Breast epithelium (tissue), 3 donors: ENCODE data around the gene CCDC9.

Source experiments
- POLR2A ChIP-seq: fragments of 450-650 bp; IDR thresholded peaks from one replicate; pipeline ENCODE4 v1.6.1; 2016; ENCODE audit warnings: antibody characterized with exemption, mild to moderate bottlenecking, moderate library complexity
- TF ChIP-seq, protein P1 (sequence below), 3 donors: fragments of 450-650 bp; IDR thresholded peaks; one replicate each; pipeline ENCODE4 v1.5.1; 2016 to 2017; ENCODE audit warnings: antibody characterized with exemption in 3 of 3, mild to moderate bottlenecking in 3 of 3, moderate library complexity in 3 of 3

- TF ChIP-seq, protein P1, sequence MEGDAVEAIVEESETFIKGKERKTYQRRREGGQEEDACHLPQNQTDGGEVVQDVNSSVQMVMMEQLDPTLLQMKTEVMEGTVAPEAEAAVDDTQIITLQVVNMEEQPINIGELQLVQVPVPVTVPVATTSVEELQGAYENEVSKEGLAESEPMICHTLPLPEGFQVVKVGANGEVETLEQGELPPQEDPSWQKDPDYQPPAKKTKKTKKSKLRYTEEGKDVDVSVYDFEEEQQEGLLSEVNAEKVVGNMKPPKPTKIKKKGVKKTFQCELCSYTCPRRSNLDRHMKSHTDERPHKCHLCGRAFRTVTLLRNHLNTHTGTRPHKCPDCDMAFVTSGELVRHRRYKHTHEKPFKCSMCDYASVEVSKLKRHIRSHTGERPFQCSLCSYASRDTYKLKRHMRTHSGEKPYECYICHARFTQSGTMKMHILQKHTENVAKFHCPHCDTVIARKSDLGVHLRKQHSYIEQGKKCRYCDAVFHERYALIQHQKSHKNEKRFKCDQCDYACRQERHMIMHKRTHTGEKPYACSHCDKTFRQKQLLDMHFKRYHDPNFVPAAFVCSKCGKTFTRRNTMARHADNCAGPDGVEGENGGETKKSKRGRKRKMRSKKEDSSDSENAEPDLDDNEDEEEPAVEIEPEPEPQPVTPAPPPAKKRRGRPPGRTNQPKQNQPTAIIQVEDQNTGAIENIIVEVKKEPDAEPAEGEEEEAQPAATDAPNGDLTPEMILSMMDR (IDR thresholded peaks at IDR 0.05) = no peak
- no peak for TF ChIP-seq POLR2A
Measured at GRCh38 chr19:47267350-47267759, 11.0 kb downstream of the CCDC9 start.
